Endothelial cell (in vitro differentiated cells): Measurements from ENCODE around the gene SYCP2L. TPM values are rescaled to one million over a fixed set of nuclear protein-coding genes. Genes with fewer than 3 reads are reported as not detected.
"Not testable (repeated sequence)": the region's sequence is repeated elsewhere in the genome, so short reads cannot be mapped to it uniquely, and the experiment has no call there.

Source experiments
- DNase-seq: peaks from one replicate; pipeline ENCODE4 v3.0.0; 2021; ENCODE audit warnings: low spot score
- H3K27ac Mint-ChIP-seq: one replicate; pipeline ENCODE4 v1.8.0; 2021; ENCODE audit warnings: mixed read lengths, inconsistent platforms; ENCODE audit not compliant: unreplicated experiment
- H3K27me3 Mint-ChIP-seq: one replicate; pipeline ENCODE4 v1.8.0; 2021; ENCODE audit warnings: mild to moderate bottlenecking, moderate library complexity, mixed read lengths, inconsistent platforms; ENCODE audit not compliant: unreplicated experiment
- H3K36me3 Mint-ChIP-seq: one replicate; pipeline ENCODE4 v1.8.0; 2021; ENCODE audit warnings: mild to moderate bottlenecking, low read depth, mixed read lengths, inconsistent platforms; ENCODE audit not compliant: unreplicated experiment
- H3K4me1 Mint-ChIP-seq: one replicate; pipeline ENCODE4 v1.8.0; 2021; ENCODE audit warnings: mild to moderate bottlenecking, mixed read lengths, inconsistent platforms; ENCODE audit not compliant: unreplicated experiment
- H3K4me3 Mint-ChIP-seq: one replicate; pipeline ENCODE4 v1.8.0; 2021; ENCODE audit warnings: mild to moderate bottlenecking, mixed read lengths, inconsistent platforms; ENCODE audit not compliant: unreplicated experiment
- H3K9me3 Mint-ChIP-seq: one replicate; pipeline ENCODE4 v1.8.0; 2021; ENCODE audit warnings: mixed read lengths, inconsistent platforms; ENCODE audit not compliant: unreplicated experiment
- CTCF ChIP-seq: fragments of 200-600 bp; sonication (generic); IDR thresholded peaks from one replicate; pipeline ENCODE4 v1.5.0; 2021; ENCODE audit warnings: antibody characterized with exemption; ENCODE audit not compliant: unreplicated experiment
- total RNA-seq: library from RNA; stranded (reverse); fragmentation: NEBNext Ultra II Directional; extraction: Animal tissue kit (Norgen Biotek cat#: 25700); gene quantifications from one replicate; pipeline ENCODE4 v1.2.1, GENCODE V29; 2021; ENCODE audit not compliant: unreplicated experiment

SYCP2L gene
- total RNA-seq, 1 donor from 2014 or later: 8.1 TPM

GRCh38 chr6:10854922-10855632 lies 31.8 kb upstream of the SYCP2L start:
- Mint-ChIP-seq H3K4me1 (no peaks in the 10 kb centered on the region), H3K4me3 (no peak overlapping the region), H3K27ac (no peak overlapping the region), H3K9me3 (no peaks in the 10 kb centered on the region), H3K27me3 (no peaks in the 10 kb centered on the region), H3K36me3 (no peaks in the 10 kb centered on the region)
- DNase-seq: no peak
- no peak for TF ChIP-seq CTCF

- DNase-seq: no peak
- H3K27me3 Mint-ChIP-seq: no peaks in the 10 kb centered on the region
- no peaks in the 10 kb centered on the region for H3K9me3 Mint-ChIP-seq
- TF ChIP-seq CTCF: no peak
- H3K4me3 Mint-ChIP-seq: no peak overlapping the region
- H3K27ac Mint-ChIP-seq: no peak overlapping the region
- H3K36me3 Mint-ChIP-seq: no peaks in the 10 kb centered on the region
- H3K4me1 Mint-ChIP-seq: no peaks in the 10 kb centered on the region
These were observed 29.6 kb upstream of the SYCP2L start for GRCh38 chr6:10857259-10857658.

GRCh38 chr6:10861086-10861485 lies 25.8 kb upstream of the SYCP2L start:
- Mint-ChIP-seq H3K4me3 (no peak overlapping the region), H3K9me3 (no peaks in the 10 kb centered on the region), H3K27ac (no peak overlapping the region), H3K27me3 (no peaks in the 10 kb centered on the region), H3K4me1 (no peaks in the 10 kb centered on the region), H3K36me3 (no peaks in the 10 kb centered on the region)
- no peak for TF ChIP-seq CTCF
- DNase-seq: no peak

- Mint-ChIP-seq H3K9me3 (no peaks in the 10 kb centered on the region), H3K27me3 (peaks cover 2% of the 10 kb centered on the region), H3K27ac (no peak overlapping the region), H3K4me3 (no peak overlapping the region), H3K36me3 (no peaks in the 10 kb centered on the region), H3K4me1 (no peaks in the 10 kb centered on the region)
- DNase-seq: no peak
- no peak for TF ChIP-seq CTCF
These were observed 24.5 kb upstream of the SYCP2L start for GRCh38 chr6:10862361-10862760.

- H3K9me3 Mint-ChIP-seq, H3K4me1 Mint-ChIP-seq, H3K27ac Mint-ChIP-seq, DNase-seq, H3K27me3 Mint-ChIP-seq, H3K36me3 Mint-ChIP-seq, H3K4me3 Mint-ChIP-seq: not testable (repeated sequence)
These were observed 23.8 kb upstream of the SYCP2L start for GRCh38 chr6:10863031-10863430.

- not testable (repeated sequence) for H3K27ac Mint-ChIP-seq, H3K4me1 Mint-ChIP-seq, H3K9me3 Mint-ChIP-seq, H3K27me3 Mint-ChIP-seq, H3K4me3 Mint-ChIP-seq, H3K36me3 Mint-ChIP-seq, DNase-seq
These were observed 20.1 kb upstream of the SYCP2L start for GRCh38 chr6:10866709-10867108.
